Stimulated activated effector memory CD8-positive, alpha-beta T cell treated with anti-CD3 and anti-CD28 coated beads, Interleukin-12 subunit alpha, Interleukin-12 subunit beta, amount 100 ng/mL, for 72 hours (primary cell): Measurements from ENCODE around the gene SURF2.
"Not testable (repeated sequence)": the region's sequence is repeated elsewhere in the genome, so short reads cannot be mapped to it uniquely, and the experiment has no call there.

ENCODE experiments used
- ATAC-seq: fragments of 150-1000 bp; cut with Tn5 transposase; 2 replicates; pipeline ENCODE4 v1.10.0; 2021
- DNase-seq, 2 donors: peaks; one replicate each; pipeline ENCODE4 v3.0.0; 2021 to 2022; ENCODE audit warnings: low spot score in 2 of 2
- H3K27ac Mint-ChIP-seq: one replicate; pipeline ENCODE4 v1.8.0; 2022; ENCODE audit warnings: mild to moderate bottlenecking, mixed read lengths
- H3K36me3 Mint-ChIP-seq: one replicate; pipeline ENCODE4 v1.8.0; 2022; ENCODE audit warnings: mild to moderate bottlenecking, mixed read lengths
- H3K4me1 Mint-ChIP-seq: one replicate; pipeline ENCODE4 v1.8.0; 2022; ENCODE audit warnings: mixed read lengths
- H3K4me3 Mint-ChIP-seq: one replicate; pipeline ENCODE4 v1.8.0; 2022; ENCODE audit warnings: mild to moderate bottlenecking, mixed read lengths
- H3K9me3 Mint-ChIP-seq: one replicate; pipeline ENCODE4 v1.8.0; 2022; ENCODE audit warnings: mixed read lengths

The SURF2 gene

GRCh38 chr9:133356391-133357091 is at the start of gene SURF2, which contains the start of gene SURF1:
Gene SURF2 (plus strand): TSS chr9:133356550. CDS start chr9:133356593, 43 bp downstream.
Gene SURF1 (minus strand): TSS chr9:133356487. CDS start chr9:133356453, 34 bp downstream.
- ATAC-seq (peak; percentile 88), DNase-seq (peak; percentile 78 to 89)
- Mint-ChIP-seq H3K4me1 (peaks cover 65% of the 10 kb centered on the region), H3K36me3 (peaks cover 80% of the 10 kb centered on the region), H3K9me3 (no peaks in the 10 kb centered on the region), H3K27ac (peak within 1 kb of the TSS; percentile 89), H3K4me3 (peak within 1 kb of the TSS; percentile 81)

- no peak overlapping the region for H3K27ac Mint-ChIP-seq
- H3K36me3 Mint-ChIP-seq, result no peaks in the 10 kb centered on the region
- no peak for ATAC-seq
- no peak for DNase-seq
- H3K4me1 Mint-ChIP-seq, result no peaks in the 10 kb centered on the region
- H3K4me3 Mint-ChIP-seq, result no peak overlapping the region
- no peaks in the 10 kb centered on the region for H3K9me3 Mint-ChIP-seq
Measured at GRCh38 chr9:133307301-133307700, 49.0 kb upstream of the SURF2 start.

DNA sequence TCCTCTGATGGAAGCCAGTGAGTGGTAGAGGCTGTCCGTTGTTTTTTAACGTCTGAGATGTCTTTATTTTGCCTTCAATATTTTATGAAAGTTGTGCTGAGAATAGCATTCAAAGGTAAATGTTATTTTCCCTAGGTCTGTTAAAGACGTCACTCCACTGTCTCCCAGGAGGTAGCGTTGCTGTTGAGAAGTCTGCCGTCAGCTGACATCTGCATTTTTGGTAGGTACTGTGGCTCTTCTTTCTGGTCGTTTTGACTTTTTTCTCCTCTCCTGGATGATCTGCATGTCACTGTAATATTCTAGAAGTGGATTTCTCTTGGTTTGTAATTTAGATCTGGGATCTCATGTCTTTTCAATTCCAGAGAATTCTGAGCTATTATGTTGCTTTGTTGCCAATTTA is 46.7 kb upstream of the SURF2 start:
- no peak overlapping the region for H3K27ac Mint-ChIP-seq
- H3K4me1 Mint-ChIP-seq, result no peaks in the 10 kb centered on the region
- H3K9me3 Mint-ChIP-seq, result no peaks in the 10 kb centered on the region
- no peaks in the 10 kb centered on the region for H3K36me3 Mint-ChIP-seq
- H3K4me3 Mint-ChIP-seq, result no peak overlapping the region
- DNase-seq, result no peak
- ATAC-seq, result no peak

GRCh38 chr9:133315997-133316396 is 40.4 kb upstream of the SURF2 start:
- DNase-seq (no peak), ATAC-seq (no peak)
- Mint-ChIP-seq H3K27ac (no peak overlapping the region), H3K9me3 (no peaks in the 10 kb centered on the region), H3K4me3 (no peak overlapping the region), H3K36me3 (no peaks in the 10 kb centered on the region), H3K4me1 (no peaks in the 10 kb centered on the region)

DNA sequence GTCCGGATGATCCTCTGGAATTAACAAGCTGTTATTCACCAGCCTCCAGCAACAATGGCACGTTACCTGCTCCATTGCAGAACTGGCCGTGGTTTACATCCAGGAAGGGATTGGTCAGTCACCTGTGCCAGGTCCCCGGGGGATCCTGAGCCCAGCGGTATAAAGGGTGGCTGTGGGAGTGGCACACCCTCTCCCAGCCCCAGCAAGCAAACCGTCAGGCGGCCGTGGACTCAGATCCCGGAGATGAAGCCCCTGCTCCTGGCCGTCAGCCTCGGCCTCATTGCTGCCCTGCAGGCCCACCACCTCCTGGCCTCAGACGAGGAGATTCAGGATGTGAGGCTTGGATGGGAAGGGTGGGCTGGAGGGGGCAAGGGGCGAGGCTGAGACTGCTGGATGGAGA is 38.8 kb upstream of the SURF2 start:
- not testable (repeated sequence) for H3K27ac Mint-ChIP-seq, H3K9me3 Mint-ChIP-seq, DNase-seq, H3K4me3 Mint-ChIP-seq, H3K36me3 Mint-ChIP-seq, ATAC-seq, H3K4me1 Mint-ChIP-seq

DNA sequence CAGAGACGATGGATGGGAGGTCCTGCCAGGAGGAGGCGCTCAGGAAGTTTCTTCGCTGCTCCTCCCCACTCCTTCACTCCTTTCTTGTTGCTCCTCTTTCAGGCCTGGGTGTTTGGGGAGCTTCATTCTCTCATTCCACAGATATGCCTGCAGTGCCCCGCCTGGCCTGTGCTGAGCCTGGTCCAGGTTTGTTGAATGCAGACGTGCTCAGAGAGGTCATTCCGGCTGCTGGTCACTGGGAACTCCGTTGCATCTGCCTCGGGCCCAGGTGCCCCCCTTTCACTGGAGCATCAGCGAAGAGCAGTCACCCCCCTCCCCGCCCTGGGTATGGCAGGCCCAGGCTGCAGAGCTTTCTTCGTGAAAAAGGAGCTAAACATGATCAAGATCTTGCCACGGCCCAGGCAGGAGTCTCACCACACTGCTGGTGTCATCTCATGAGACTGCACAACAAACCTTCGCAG is 35.9 kb upstream of the SURF2 start:
- Mint-ChIP-seq H3K9me3 (no peaks in the 10 kb centered on the region), H3K4me3 (no peak overlapping the region), H3K4me1 (peaks cover 10% of the 10 kb centered on the region), H3K27ac (no peak overlapping the region), H3K36me3 (no peaks in the 10 kb centered on the region)
- DNase-seq (no peak), ATAC-seq (no peak)

- Mint-ChIP-seq H3K27ac (no peak overlapping the region), H3K9me3 (no peaks in the 10 kb centered on the region), H3K4me1 (peaks cover 10% of the 10 kb centered on the region), H3K36me3 (no peaks in the 10 kb centered on the region), H3K4me3 (no peak overlapping the region)
- no peak for ATAC-seq
- no peak for DNase-seq
Measured at GRCh38 chr9:133321411-133321935, 34.9 kb upstream of the SURF2 start.

DNA sequence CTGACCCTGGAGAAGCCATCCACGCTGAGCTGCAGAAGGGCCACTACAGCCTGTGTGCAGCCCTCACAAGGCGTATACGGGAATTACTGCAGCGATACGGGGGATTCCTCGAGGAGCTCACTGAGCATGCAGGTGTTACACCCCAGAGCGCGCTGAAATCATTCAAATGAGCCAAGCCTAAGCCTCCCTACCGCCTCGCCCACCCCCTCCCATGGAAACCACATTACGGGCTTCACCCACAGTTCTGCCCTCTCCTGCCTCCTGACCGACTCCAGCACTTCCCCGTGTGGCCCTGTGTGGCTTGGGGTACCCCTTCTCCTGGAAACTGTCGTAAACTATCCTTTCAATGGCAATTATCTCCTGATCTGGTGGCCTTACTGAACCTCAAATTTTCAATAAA is 33.6 kb upstream of the SURF2 start:
- H3K9me3 Mint-ChIP-seq, result no peaks in the 10 kb centered on the region
- H3K4me3 Mint-ChIP-seq, result no peak overlapping the region
- DNase-seq, result no peak
- H3K27ac Mint-ChIP-seq, result no peak overlapping the region
- peaks cover 10% of the 10 kb centered on the region for H3K4me1 Mint-ChIP-seq
- ATAC-seq, result no peak
- no peaks in the 10 kb centered on the region for H3K36me3 Mint-ChIP-seq

DNA sequence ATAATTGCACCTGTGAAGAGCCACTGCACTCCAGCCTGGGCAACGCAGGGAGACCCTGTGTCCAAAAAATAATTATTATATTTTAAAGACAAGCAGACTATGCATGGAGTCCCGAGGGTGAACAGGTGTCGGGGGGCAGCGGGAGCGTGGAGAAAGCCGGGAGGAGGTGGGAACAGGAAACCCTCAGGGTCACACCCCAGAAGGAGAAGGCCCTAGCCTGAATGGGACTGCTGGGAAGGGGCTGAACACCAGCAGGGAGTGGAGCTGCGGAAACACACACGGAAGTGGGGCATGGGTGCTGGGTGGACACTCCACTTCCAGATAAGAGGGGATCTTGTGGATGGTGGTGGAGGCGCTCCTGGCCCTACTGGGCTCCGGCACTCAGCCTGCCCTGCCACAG is 33.1 kb upstream of the SURF2 start:
- Mint-ChIP-seq H3K4me1 (peaks cover 10% of the 10 kb centered on the region), H3K36me3 (peaks cover 2% of the 10 kb centered on the region), H3K9me3 (no peaks in the 10 kb centered on the region), H3K27ac (no peak overlapping the region), H3K4me3 (no peak overlapping the region)
- ATAC-seq, result no peak
- DNase-seq, result no peak

DNA sequence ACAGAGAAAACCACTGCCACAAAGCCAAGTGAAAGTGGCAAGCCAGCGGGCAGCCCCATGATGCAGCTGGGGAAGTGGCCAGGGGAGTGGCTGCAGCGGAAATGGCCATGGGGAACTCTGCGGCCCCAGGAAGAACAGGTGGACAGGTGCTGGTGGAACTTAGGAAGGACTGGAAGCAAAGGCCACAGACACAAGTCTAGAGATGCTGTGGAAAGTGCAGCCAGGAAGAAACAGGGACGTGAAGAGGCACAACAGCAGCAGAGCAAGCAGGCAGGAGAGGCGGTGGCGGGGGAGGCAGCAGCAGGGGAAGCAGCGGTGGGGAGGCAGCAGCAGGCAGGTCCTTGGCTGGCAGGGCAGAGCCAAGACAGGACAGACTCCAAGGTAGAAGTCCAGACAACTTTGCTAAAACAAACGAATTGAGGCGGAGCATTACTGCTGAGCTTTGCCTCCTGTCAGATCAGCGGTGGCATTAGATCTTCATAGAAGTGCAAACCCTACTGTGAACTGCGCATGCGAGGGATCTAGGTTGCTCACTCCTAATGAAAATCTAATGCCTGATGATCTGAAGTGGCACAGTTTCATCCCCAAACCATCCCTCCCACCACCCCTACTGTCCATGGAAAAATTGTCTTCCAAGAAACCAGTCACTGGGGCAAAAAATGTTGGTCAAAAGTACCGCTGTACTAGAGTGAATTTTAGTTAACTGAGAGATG is 32.2 kb upstream of the SURF2 start:
- Mint-ChIP-seq H3K36me3 (peaks cover 11% of the 10 kb centered on the region), H3K4me3 (no peak overlapping the region), H3K9me3 (no peaks in the 10 kb centered on the region), H3K4me1 (peaks cover 16% of the 10 kb centered on the region), H3K27ac (no peak overlapping the region)
- no peak for DNase-seq
- no peak for ATAC-seq

- DNase-seq, H3K9me3 Mint-ChIP-seq, H3K27ac Mint-ChIP-seq, ATAC-seq, H3K4me3 Mint-ChIP-seq: not testable (repeated sequence)
- Mint-ChIP-seq H3K36me3 (peaks cover 38% of the 10 kb centered on the region), H3K4me1 (peaks cover 19% of the 10 kb centered on the region)
Measured at GRCh38 chr9:133327021-133327420, 29.3 kb upstream of the SURF2 start.

DNA sequence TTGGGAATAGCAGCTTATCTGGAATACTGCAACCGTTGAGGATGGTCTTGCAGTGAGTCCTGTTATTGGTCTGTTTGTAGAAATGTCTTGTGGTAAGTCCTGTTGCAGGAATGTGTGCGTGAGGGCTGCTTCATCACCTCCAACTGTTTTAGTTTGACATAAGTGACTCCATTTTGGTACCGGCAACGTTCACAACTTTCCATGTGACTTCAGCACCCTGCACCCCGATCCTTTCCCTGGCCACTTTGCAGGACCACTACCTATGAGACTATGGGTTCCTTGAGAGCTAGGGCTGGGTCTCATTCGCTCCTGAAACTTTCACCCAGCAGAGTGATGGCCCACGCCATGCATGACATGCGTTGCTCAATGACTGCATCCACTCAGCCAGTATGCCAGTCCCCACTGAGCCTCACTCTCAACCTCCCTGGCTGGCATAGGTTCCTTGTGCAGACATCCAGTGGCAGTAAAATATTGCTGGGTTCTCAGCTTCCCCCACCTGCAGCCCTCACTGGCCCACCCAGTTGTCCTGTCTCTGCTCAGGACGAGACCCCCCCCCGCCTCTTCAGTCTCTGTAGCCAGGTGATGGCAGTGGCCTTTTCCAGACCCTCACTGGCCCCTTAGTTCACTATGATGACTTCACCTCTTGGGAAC is 28.4 kb upstream of the SURF2 start:
- no peak for ATAC-seq
- peaks cover 27% of the 10 kb centered on the region for H3K4me1 Mint-ChIP-seq
- H3K9me3 Mint-ChIP-seq, result no peaks in the 10 kb centered on the region
- no peak overlapping the region for H3K4me3 Mint-ChIP-seq
- peak overlapping the region; percentile 11 for H3K27ac Mint-ChIP-seq
- peaks cover 47% of the 10 kb centered on the region for H3K36me3 Mint-ChIP-seq
- no peak for DNase-seq

GRCh38 chr9:133329306-133330156 is 26.8 kb upstream of the SURF2 start:
- ATAC-seq, H3K4me3 Mint-ChIP-seq, DNase-seq, H3K9me3 Mint-ChIP-seq, H3K27ac Mint-ChIP-seq: not testable (repeated sequence)
- Mint-ChIP-seq H3K36me3 (peaks cover 63% of the 10 kb centered on the region), H3K4me1 (peaks cover 26% of the 10 kb centered on the region)

GRCh38 chr9:133331221-133331620 is 25.1 kb upstream of the SURF2 start:
- ATAC-seq (no peak), DNase-seq (no peak)
- H3K9me3 Mint-ChIP-seq, result no peaks in the 10 kb centered on the region
- H3K27ac Mint-ChIP-seq, result no peak overlapping the region
- H3K4me1 Mint-ChIP-seq, result peaks cover 39% of the 10 kb centered on the region
- H3K4me3 Mint-ChIP-seq, result no peak overlapping the region
- peaks cover 80% of the 10 kb centered on the region for H3K36me3 Mint-ChIP-seq
